GM06990 (cell line): ENCODE data around the gene GLOD4.
"Not testable (repeated sequence)": the region's sequence is repeated elsewhere in the genome, so short reads cannot be mapped to it uniquely, and the experiment has no call there.

Source experiments
- DNase-seq: peaks from one replicate; pipeline ENCODE4 v3.0.0-alpha.2; 2011; ENCODE audit not compliant: insufficient read length; ENCODE audit errors: extremely low read depth
- H3K27me3 ChIP-seq: replicated peaks from 2 replicates; pipeline ENCODE4 v1.6.0; 2011; ENCODE audit warnings: low read length; ENCODE audit not compliant: control insufficient read depth, insufficient read depth
- H3K36me3 ChIP-seq: 2 replicates; pipeline ENCODE4 v1.5.1; 2011; ENCODE audit warnings: low read length; ENCODE audit not compliant: control insufficient read depth, insufficient read depth
- H3K4me3 ChIP-seq: replicated peaks from 2 replicates; pipeline ENCODE4 v1.5.1; 2011; ENCODE audit warnings: low read depth, mild to moderate bottlenecking, control low read depth, low read length
- TF ChIP-seq, protein P1 (sequence below): IDR thresholded peaks from 2 replicates; pipeline ENCODE4 v1.5.1; 2011; ENCODE audit warnings: low read length, control low read depth, mild to moderate bottlenecking, inconsistent platforms; ENCODE audit not compliant: insufficient read depth, poor library complexity, severe bottlenecking

GLOD4 gene, protein sequence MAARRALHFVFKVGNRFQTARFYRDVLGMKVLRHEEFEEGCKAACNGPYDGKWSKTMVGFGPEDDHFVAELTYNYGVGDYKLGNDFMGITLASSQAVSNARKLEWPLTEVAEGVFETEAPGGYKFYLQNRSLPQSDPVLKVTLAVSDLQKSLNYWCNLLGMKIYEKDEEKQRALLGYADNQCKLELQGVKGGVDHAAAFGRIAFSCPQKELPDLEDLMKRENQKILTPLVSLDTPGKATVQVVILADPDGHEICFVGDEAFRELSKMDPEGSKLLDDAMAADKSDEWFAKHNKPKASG

DNA sequence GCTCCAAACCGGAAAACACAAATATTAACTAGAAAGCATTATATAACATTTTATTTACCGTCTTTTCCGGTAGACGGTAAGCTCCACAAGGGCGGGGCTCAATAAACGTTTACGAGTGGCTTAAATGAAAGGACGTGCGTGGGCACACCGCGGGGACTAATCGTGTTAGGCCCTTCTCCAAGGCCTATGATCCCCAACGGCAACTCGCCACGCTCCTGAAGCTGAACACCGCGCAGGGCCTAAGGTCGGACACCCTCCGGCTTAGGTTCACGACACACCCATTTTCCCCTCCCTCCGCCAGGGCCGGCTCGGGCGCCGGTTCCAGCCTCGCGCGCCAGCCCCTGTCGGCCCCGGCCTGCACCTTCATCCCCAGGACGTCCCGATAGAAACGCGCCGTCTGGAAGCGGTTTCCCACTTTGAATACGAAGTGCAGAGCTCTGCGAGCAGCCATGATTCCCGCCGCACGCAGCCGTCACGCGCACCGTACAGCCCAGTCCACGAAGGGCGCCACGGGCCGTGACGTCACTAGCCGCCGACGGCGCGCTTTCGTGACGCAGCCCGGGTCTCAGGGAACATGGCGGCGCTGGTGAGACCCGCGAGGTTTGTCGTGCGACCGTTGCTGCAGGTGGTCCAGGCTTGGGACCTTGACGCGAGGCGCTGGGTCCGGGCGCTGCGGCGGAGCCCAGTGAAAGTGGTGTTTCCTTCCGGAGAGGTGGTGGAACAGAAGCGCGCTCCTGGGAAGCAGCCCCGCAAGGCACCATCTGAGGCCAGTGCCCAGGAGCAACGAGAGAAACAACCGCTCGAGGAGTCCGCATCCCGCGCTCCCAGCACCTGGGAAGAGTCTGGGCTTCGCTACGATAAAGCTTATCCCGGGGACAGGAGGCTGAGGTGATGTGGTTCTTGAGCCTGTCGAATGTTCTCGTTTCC is at the start of gene GLOD4, which contains the start of gene MRM3:
TSS of gene GLOD4 (minus strand) at position 476 of the 927 bp plus-strand sequence. CDS start at position 451, 25 bp downstream.
TSS of gene MRM3 (plus strand) at position 549 of the 927 bp plus-strand sequence. CDS start at position 575, 26 bp downstream.
- TF ChIP-seq, protein P1, sequence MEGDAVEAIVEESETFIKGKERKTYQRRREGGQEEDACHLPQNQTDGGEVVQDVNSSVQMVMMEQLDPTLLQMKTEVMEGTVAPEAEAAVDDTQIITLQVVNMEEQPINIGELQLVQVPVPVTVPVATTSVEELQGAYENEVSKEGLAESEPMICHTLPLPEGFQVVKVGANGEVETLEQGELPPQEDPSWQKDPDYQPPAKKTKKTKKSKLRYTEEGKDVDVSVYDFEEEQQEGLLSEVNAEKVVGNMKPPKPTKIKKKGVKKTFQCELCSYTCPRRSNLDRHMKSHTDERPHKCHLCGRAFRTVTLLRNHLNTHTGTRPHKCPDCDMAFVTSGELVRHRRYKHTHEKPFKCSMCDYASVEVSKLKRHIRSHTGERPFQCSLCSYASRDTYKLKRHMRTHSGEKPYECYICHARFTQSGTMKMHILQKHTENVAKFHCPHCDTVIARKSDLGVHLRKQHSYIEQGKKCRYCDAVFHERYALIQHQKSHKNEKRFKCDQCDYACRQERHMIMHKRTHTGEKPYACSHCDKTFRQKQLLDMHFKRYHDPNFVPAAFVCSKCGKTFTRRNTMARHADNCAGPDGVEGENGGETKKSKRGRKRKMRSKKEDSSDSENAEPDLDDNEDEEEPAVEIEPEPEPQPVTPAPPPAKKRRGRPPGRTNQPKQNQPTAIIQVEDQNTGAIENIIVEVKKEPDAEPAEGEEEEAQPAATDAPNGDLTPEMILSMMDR: no peak
- Histone ChIP-seq H3K27me3 (no peaks in the 10 kb centered on the region), H3K36me3 (peaks cover 7% of the 10 kb centered on the region), H3K4me3 (peak within 1 kb of the TSS; percentile 84)
- DNase-seq: peak; percentile 96

DNA sequence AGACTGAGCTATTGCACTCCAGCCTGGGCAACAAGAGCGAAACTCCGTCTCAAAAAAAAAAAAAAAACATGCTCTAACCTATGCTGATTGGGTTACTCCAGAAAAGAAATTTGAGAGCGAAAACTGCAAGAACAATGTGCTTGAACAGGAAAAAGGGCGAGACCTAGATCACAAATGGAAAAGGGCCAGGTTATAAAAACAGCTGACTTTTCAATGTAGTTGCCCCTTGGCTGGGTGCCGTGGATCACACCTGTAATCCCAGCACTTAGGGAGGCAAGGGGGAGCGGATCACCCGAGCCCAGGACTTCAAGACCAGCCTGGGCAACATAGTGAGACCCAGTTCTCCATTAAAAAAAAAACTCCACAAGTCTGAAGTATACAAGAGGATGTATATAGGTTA is 48.9 kb upstream of the GLOD4 start:
- Histone ChIP-seq H3K4me3 (no peak overlapping the region), H3K27me3 (no peaks in the 10 kb centered on the region), H3K36me3 (no peaks in the 10 kb centered on the region)
- no peak for DNase-seq
- TF ChIP-seq, protein P1: no peak

DNA sequence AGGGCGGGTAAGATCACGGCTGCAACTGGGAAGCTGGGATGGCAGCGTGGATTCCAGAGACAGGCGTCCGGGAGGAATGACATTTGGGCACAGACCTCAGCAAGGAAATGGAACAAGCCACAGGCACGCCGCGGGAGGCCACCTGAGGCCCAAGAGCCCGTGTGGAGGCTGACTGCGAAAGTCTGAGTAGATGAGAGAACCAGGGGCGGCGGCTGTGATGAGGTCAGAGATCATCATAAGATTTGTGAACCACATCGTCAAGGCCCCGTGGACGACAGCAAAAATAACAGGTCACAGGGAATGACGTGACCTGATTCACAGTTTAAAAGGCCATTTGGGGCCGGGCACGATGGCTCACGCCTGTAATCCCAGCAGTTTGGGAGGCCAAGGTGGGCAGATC is 48.3 kb upstream of the GLOD4 start:
- H3K27me3 ChIP-seq: no peaks in the 10 kb centered on the region
- TF ChIP-seq, protein P1: no peak
- no peak for DNase-seq

DNA sequence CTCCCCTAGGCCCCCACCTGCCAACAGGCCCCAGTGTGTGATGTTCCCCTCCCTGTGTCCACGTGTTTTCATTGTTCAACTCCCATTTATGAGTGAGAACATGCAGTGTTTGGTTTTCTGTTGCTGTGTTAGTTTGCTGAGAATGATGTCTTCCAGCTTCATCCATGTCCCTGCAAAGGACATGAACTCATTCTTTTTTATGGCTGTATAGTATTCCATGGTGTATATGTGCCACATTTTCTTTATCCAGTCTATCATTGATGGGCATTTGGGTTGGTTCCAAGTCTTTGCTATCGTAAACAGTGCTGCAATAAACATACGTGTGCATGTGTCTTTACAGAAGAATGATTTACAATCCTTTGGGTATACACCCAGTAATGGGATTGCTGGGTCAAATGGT is 47.5 kb upstream of the GLOD4 start:
- H3K27me3 ChIP-seq, DNase-seq, H3K36me3 ChIP-seq, H3K4me3 ChIP-seq: not testable (repeated sequence)

More for the DNA sequence above, 48.3 kb upstream of the GLOD4 start:
- H3K4me3 ChIP-seq: no peak overlapping the region
- H3K36me3 ChIP-seq: no peaks in the 10 kb centered on the region

DNA sequence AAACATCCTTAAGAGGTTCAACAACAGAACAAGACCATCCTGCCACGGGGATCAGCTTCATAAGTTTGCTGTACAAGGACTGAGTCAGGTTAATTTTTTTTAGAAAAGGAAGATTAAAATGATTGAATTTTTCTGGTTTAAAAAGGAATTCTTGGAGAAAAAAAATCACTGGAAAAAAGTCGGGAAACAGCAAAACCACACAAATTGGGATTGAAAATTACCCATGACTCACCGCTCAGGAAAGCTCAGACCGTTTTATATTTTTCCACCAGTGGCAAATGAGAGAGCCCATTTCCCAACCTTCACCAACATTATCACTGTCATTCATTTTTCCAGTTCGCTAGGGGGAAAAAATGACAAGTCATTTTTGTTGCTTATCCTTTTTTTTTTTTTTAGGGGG is 46.7 kb upstream of the GLOD4 start:
- TF ChIP-seq, protein P1: no peak
- H3K4me3 ChIP-seq: no peak overlapping the region
- no peaks in the 10 kb centered on the region for H3K27me3 ChIP-seq
- no peak for DNase-seq
- no peaks in the 10 kb centered on the region for H3K36me3 ChIP-seq

DNA sequence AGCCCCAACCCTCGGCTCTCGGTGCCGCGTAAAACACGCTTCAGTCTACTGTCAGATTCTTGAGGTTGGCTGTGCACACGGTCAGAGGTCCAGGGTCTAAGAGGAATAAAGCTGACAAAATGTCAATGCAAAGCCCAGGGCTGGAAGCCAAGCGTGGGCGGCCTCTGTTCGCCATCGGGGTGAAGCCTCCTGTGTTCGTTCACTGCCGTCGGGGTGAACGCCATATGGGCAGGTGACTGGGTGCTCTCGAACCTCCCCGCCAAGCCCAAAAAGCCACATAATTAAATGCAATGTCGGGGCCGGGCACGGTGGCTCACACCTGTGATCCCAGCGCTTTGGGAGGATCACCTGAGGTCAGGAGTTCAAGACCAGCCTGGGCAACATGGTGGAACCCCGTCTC is 44.7 kb upstream of the GLOD4 start:
- Histone ChIP-seq H3K4me3 (no peak overlapping the region), H3K27me3 (no peaks in the 10 kb centered on the region), H3K36me3 (no peaks in the 10 kb centered on the region)
- TF ChIP-seq, protein P1: no peak
- DNase-seq: no peak
